Measurements from ENCODE around the gene LRP8. TPM values are rescaled to one million over a fixed set of nuclear protein-coding genes. Genes with fewer than 3 reads are reported as not detected.
A peak's percentile ranks its signal among the peaks of the same experiment; 100 is the strongest.

Gene LRP8
- total RNA-seq, 1 experiment from 2014 or later: 69.5 TPM

DNA sequence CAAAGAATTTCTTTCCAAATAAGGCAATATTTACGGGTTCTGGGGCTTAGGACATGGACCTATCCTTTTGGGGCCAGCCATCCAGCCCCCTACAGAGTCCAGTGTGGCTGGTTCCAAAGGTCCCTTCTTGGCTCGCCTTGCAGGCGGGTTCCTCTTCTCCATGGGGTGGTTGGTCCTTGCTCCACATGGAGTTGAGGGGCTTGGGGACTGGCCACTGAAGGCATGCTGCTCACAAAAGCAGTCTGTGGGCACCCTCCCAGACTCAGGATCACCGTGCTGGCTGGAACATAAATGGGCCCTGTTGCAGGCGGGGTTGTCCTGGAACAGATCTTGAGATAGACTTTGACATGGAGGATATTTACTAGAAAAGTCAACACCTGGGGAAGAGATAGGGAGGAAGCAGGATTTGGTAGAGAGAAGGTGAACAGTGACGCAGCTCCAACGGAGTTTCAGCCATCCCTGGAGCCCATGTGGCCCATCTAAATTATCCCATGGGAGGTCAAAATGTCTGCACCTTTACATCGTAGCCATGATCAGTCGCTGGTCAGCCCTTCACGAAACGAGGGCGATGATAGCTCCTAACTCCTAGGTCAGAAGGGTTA lies 39.1 kb upstream of the LRP8 start:
- Mint-ChIP-seq H3K4me1 (no peaks in the 10 kb centered on the region), H3K9me3 (no peaks in the 10 kb centered on the region), H3K4me3 (no peak overlapping the region), H3K27me3 (ENCODE audit: low read depth) (peaks cover 39% of the 10 kb centered on the region), H3K36me3 (no peaks in the 10 kb centered on the region), H3K27ac (no peak overlapping the region)
- ATAC-seq (no peak), DNase-seq (ENCODE audit: low spot score) (no peak)
- POLR2A ChIA-PET: no interaction called here
- TF ChIP-seq, protein P1, sequence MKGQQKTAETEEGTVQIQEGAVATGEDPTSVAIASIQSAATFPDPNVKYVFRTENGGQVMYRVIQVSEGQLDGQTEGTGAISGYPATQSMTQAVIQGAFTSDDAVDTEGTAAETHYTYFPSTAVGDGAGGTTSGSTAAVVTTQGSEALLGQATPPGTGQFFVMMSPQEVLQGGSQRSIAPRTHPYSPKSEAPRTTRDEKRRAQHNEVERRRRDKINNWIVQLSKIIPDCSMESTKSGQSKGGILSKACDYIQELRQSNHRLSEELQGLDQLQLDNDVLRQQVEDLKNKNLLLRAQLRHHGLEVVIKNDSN (CRISPR knock-in tag; IDR thresholded peaks at IDR 0.05): no peak
- TF ChIP-seq ZBTB21 (CRISPR knock-in tag; IDR thresholded peaks at IDR 0.05; ENCODE audit: borderline replicate concordance): no peak
- TF ChIP-seq ZNF121 (CRISPR knock-in tag; IDR thresholded peaks at IDR 0.05): no peak
- TF ChIP-seq, protein P2, sequence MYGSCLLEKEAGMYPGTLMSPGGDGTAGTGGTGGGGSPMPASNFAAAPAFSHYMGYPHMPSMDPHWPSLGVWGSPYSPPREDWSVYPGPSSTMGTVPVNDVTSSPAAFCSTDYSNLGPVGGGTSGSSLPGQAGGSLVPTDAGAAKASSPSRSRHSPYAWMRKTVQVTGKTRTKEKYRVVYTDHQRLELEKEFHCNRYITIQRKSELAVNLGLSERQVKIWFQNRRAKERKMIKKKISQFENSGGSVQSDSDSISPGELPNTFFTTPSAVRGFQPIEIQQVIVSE (CRISPR knock-in tag; IDR thresholded peaks at IDR 0.05; ENCODE audit: borderline replicate concordance): no peak
- no peak for TF ChIP-seq ZNF232 (CRISPR knock-in tag; IDR thresholded peaks at IDR 0.05)
- no peak for TF ChIP-seq ZNF138 (CRISPR knock-in tag; conservative IDR thresholded peaks at IDR 0.05)
- no peak for TF ChIP-seq ZNF263 (CRISPR knock-in tag; IDR thresholded peaks at IDR 0.05; ENCODE audit: low read depth)
- no peak for TF ChIP-seq TEAD1 (CRISPR knock-in tag; IDR thresholded peaks at IDR 0.05)
- no peak for TF ChIP-seq IRF2 (CRISPR knock-in tag; IDR thresholded peaks at IDR 0.05; ENCODE audit: borderline replicate concordance, low read depth)
- no peak for TF ChIP-seq SMAD4 (CRISPR knock-in tag; IDR thresholded peaks at IDR 0.05)
- no peak for TF ChIP-seq SMAD3 (CRISPR knock-in tag; IDR thresholded peaks at IDR 0.05; ENCODE audit: borderline replicate concordance)
- TF ChIP-seq NR2C2 (CRISPR knock-in tag; IDR thresholded peaks at IDR 0.05): no peak
- TF ChIP-seq NR1H2 (CRISPR knock-in tag; IDR thresholded peaks at IDR 0.05): no peak
- TF ChIP-seq, protein P3, sequence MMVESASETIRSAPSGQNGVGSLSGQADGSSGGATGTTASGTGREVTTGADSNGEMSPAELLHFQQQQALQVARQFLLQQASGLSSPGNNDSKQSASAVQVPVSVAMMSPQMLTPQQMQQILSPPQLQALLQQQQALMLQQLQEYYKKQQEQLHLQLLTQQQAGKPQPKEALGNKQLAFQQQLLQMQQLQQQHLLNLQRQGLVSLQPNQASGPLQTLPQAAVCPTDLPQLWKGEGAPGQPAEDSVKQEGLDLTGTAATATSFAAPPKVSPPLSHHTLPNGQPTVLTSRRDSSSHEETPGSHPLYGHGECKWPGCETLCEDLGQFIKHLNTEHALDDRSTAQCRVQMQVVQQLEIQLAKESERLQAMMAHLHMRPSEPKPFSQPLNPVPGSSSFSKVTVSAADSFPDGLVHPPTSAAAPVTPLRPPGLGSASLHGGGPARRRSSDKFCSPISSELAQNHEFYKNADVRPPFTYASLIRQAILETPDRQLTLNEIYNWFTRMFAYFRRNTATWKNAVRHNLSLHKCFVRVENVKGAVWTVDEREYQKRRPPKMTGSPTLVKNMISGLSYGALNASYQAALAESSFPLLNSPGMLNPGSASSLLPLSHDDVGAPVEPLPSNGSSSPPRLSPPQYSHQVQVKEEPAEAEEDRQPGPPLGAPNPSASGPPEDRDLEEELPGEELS (CRISPR knock-in tag; IDR thresholded peaks at IDR 0.05): no peak
- no peak for TF ChIP-seq NFATC4 (CRISPR knock-in tag; IDR thresholded peaks at IDR 0.05)
- CTCF ChIA-PET: no interaction called here

DNA sequence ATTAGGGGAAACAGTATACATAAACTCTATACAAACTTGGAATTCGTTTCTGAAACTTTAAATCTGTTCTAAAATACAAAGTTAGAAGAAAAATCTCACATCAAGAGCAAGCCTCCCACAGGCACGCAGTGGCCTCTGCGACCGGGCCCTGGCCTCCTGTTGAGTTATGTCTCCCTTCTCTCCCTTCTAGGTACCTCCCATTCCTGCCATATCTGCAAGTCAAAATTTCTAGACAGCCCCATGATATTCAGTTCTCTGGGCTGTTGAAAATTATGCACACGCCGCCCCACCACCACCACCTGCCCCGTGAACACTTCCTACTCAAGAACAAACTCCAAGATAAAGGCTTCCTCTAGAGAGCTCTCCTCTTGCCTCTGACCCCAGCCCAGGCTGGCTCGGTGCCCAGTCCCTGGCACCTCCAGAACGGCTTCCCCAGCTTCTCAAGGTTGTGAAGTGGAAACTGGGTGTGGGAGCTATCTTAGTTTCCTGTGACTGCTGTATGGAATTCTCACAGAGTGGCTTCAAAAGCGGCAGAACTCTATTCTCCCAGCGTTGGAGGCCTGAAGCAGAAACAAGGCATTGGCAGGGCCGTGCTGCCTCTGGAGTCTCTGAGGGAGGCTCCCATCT lies 37.7 kb upstream of the LRP8 start:
- no peaks in the 10 kb centered on the region for H3K9me3 Mint-ChIP-seq
- H3K4me3 Mint-ChIP-seq: no peak overlapping the region
- peaks cover 41% of the 10 kb centered on the region for H3K27me3 Mint-ChIP-seq (ENCODE audit: low read depth)
- no peaks in the 10 kb centered on the region for H3K36me3 Mint-ChIP-seq
- ChIA-PET CTCF (no interaction called here), POLR2A (interaction anchor here (0.7 kb wide), 1 partner anchor 21 kb away, joined by 4 read pairs; no protein-coding TSS in a partner anchor)
- H3K27ac Mint-ChIP-seq: no peak overlapping the region
- DNase-seq (ENCODE audit: low spot score) (peak; percentile 3), ATAC-seq (no peak)
- H3K4me1 Mint-ChIP-seq: no peaks in the 10 kb centered on the region
- no peak for TF ChIP-seq ZNF423 (CRISPR knock-in tag; IDR thresholded peaks at IDR 0.05)
- TF ChIP-seq, protein P4, sequence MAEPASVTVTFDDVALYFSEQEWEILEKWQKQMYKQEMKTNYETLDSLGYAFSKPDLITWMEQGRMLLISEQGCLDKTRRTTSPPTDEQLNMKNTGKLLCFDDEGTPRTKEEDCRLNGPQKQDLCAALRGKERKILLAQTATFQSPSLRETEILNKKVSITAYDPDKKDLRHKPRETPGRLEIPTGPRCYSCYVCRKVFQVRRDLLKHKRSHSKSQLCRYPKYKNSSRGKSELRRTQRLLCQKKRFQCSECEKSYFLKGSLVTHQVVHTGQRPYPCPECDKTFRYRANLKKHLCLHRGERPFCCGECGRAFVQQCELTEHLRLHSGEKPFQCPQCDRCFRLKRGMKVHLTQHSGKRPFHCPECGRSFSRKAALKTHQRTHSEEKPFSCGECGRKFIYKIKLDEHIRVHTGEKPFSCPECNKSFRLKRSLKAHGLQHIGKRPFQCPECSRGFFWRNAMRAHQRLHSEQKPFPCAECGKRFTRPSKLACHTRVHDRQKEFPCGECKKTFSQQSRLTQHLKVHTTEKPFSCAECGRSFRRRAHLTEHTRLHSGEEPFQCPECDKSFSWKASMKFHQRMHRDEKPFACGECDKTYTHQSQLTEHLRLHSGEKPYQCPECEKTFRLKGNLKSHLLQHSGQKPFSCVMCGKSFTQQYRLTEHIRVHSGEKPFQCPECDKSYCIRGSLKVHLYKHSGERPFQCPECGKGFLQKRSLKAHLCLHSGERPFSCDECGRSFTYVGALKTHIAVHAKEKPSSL (CRISPR knock-in tag; conservative IDR thresholded peaks at IDR 0.05): no peak
- no peak for TF ChIP-seq ZNF138 (CRISPR knock-in tag; conservative IDR thresholded peaks at IDR 0.05)
- TF ChIP-seq, protein P5, sequence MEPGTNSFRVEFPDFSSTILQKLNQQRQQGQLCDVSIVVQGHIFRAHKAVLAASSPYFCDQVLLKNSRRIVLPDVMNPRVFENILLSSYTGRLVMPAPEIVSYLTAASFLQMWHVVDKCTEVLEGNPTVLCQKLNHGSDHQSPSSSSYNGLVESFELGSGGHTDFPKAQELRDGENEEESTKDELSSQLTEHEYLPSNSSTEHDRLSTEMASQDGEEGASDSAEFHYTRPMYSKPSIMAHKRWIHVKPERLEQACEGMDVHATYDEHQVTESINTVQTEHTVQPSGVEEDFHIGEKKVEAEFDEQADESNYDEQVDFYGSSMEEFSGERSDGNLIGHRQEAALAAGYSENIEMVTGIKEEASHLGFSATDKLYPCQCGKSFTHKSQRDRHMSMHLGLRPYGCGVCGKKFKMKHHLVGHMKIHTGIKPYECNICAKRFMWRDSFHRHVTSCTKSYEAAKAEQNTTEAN (CRISPR knock-in tag; IDR thresholded peaks at IDR 0.05): no peak
- TF ChIP-seq RORB (CRISPR knock-in tag; IDR thresholded peaks at IDR 0.05): no peak
- TF ChIP-seq IRF2 (CRISPR knock-in tag; IDR thresholded peaks at IDR 0.05; ENCODE audit: borderline replicate concordance, low read depth): no peak
- TF ChIP-seq, protein P6, sequence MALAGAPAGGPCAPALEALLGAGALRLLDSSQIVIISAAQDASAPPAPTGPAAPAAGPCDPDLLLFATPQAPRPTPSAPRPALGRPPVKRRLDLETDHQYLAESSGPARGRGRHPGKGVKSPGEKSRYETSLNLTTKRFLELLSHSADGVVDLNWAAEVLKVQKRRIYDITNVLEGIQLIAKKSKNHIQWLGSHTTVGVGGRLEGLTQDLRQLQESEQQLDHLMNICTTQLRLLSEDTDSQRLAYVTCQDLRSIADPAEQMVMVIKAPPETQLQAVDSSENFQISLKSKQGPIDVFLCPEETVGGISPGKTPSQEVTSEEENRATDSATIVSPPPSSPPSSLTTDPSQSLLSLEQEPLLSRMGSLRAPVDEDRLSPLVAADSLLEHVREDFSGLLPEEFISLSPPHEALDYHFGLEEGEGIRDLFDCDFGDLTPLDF (CRISPR knock-in tag; IDR thresholded peaks at IDR 0.05): no peak
- TF ChIP-seq, protein P7, sequence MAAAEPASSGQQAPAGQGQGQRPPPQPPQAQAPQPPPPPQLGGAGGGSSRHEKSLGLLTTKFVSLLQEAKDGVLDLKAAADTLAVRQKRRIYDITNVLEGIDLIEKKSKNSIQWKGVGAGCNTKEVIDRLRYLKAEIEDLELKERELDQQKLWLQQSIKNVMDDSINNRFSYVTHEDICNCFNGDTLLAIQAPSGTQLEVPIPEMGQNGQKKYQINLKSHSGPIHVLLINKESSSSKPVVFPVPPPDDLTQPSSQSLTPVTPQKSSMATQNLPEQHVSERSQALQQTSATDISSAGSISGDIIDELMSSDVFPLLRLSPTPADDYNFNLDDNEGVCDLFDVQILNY (CRISPR knock-in tag; IDR thresholded peaks at IDR 0.05): no peak
- no peak for TF ChIP-seq ZNF396 (CRISPR knock-in tag; IDR thresholded peaks at IDR 0.05; ENCODE audit: borderline replicate concordance)
- no peak for TF ChIP-seq JAZF1 (CRISPR knock-in tag; IDR thresholded peaks at IDR 0.05)
- TF ChIP-seq, protein P1 (CRISPR knock-in tag; IDR thresholded peaks at IDR 0.05): no peak
- TF ChIP-seq SMAD4 (CRISPR knock-in tag; IDR thresholded peaks at IDR 0.05): no peak
- TF ChIP-seq ZBTB21 (CRISPR knock-in tag; IDR thresholded peaks at IDR 0.05; ENCODE audit: borderline replicate concordance): no peak
